Transverse colon (tissue), 4 donors: Measurements from ENCODE around the gene KIF25. TPM values are rescaled to one million over a fixed set of nuclear protein-coding genes. Genes with fewer than 3 reads are reported as not detected.
"Not testable (repeated sequence)": the region's sequence is repeated elsewhere in the genome, so short reads cannot be mapped to it uniquely, and the experiment has no call there.

Experiments used
- DNase-seq: peaks from one replicate; pipeline ENCODE4 v3.0.0-alpha.2; 2019
- H3K27ac ChIP-seq, 4 donors: fragments of 200-600 bp; sonication (generic); 2 replicates each; pipeline ENCODE4 v1.5.1; 2016 to 2018; ENCODE audit warnings: inconsistent platforms in 4 of 4
- H3K27me3 ChIP-seq: fragments of 200-600 bp; sonication (generic); 2 replicates; pipeline ENCODE4 v1.5.1; 2017; ENCODE audit warnings: inconsistent platforms
- H3K36me3 ChIP-seq, 4 donors: fragments of 200-600 bp; sonication (generic); 2 replicates each; pipeline ENCODE4 v1.5.1; 2017 to 2019; ENCODE audit warnings: inconsistent platforms in 4 of 4
- H3K4me1 ChIP-seq, 4 donors: fragments of 200-600 bp; sonication (generic); 2 replicates each; pipeline ENCODE4 v1.5.1; 2017 to 2020; ENCODE audit warnings: inconsistent platforms in 4 of 4
- H3K4me3 ChIP-seq, 4 donors: fragments of 200-600 bp; sonication (generic); 1 replicate in 1 of 4; 2 replicates in 3 of 4; pipeline versions ENCODE4 v1.5.1 to v1.6.1; 2017 to 2019; ENCODE audit warnings: inconsistent platforms in 4 of 4
- H3K9me3 ChIP-seq, 2 donors: fragments of 200-600 bp; sonication (generic); 2 replicates each; pipeline ENCODE4 v1.5.1; 2017 to 2019; ENCODE audit warnings: inconsistent platforms in 2 of 2
- EP300 ChIP-seq: sonication (generic); formaldehyde crosslinking; IDR thresholded peaks from one replicate; pipeline ENCODE4 v1.6.1; 2017; ENCODE audit warnings: antibody characterized with exemption, low read depth
- POLR2A ChIP-seq: fragments of 450-650 bp; IDR thresholded peaks from one replicate; pipeline ENCODE4 v1.6.1; 2016; ENCODE audit warnings: antibody characterized with exemption, mild to moderate bottlenecking, moderate library complexity
- POLR2AphosphoS5 ChIP-seq, 3 donors: sonication (generic); formaldehyde crosslinking; IDR thresholded peaks; one replicate each; pipeline ENCODE4 v1.6.1; 2016; ENCODE audit warnings: antibody characterized with exemption in 3 of 3
- WGBS, 2 donors: methylation state at CpG; one replicate each; pipeline ENCODE4 v1.1.5; 2018; ENCODE audit warnings: low coverage in 1 of 2; 5-methylcytosine and 5-hydroxymethylcytosine counted together
- in situ Hi-C, 4 donors: fragments of 200-750 bp; cut with MboI; loops; one replicate each; pipeline versions ENCODE4 v1.15.0 to v1.15.1; 2017; ENCODE audit warnings: low sequenced_read_pairs in 3 of 4, low pct_ligation_motif_present in 1 of 4, low pct_unique_long_range_greater_than_20kb in 1 of 4
- intact Hi-C: fragments of 100-400 bp; cut with DNase I; formaldehyde crosslinking; loops from one replicate; pipeline ENCODE4 v1.15.1; 2023; ENCODE audit warnings: low total_unique reads
- total RNA-seq, 4 donors: library from RNA; depleted of rRNA; stranded (reverse); fragments of >200 nt; gene quantifications; one replicate each; pipeline ENCODE4 v1.1.0, GENCODE V29; 2016
- TF ChIP-seq, protein P1 (sequence below), 5 experiments: fragments of 200-600 bp in 3 of 5; fragments of 450-650 bp in 2 of 5; sonication (generic) in 3 of 5; IDR thresholded peaks; 1 replicate in 2 of 5; 2 replicates in 3 of 5; pipeline ENCODE4 v1.5.1; 2016 to 2017; ENCODE audit warnings: antibody characterized with exemption in 5 of 5, inconsistent platforms in 3 of 5, mild to moderate bottlenecking in 2 of 5, moderate library complexity in 1 of 5

The KIF25 gene
- total RNA-seq, 4 donors from 2014 or later = not detected

DNA sequence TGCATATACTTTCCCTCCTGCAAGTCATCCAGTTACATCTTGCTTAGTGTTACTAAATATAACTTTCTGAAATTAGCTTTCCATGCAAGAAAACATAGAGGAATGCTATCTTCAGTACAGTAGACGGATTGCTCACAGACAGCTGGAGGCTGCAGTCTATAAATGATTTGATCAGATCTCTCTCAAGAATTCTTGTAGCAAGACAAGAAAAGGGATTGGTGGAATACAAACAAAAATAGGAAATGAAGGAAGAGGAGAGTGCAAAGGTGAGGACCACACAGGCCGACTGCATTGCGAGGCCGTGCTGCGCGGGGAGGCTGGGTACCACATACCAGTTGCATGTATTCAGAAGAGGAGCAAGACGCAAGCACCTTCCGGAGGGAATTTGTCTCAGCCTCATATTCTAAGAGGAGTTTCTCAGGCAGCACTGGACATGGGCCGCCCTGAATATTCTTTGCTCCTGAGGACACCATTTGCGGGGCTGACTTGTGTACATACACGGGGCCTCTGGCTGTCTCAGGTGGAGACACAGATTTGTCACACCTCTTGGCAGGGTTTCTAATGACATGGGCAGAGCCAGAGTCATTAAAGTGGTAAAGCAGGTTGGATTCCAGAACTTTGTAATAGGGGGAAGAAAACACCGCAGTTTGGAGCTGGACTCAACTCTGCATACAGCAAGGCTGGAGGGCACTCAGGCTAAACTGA lies 22.7 kb upstream of the KIF25 start:
- TF ChIP-seq, protein P1, sequence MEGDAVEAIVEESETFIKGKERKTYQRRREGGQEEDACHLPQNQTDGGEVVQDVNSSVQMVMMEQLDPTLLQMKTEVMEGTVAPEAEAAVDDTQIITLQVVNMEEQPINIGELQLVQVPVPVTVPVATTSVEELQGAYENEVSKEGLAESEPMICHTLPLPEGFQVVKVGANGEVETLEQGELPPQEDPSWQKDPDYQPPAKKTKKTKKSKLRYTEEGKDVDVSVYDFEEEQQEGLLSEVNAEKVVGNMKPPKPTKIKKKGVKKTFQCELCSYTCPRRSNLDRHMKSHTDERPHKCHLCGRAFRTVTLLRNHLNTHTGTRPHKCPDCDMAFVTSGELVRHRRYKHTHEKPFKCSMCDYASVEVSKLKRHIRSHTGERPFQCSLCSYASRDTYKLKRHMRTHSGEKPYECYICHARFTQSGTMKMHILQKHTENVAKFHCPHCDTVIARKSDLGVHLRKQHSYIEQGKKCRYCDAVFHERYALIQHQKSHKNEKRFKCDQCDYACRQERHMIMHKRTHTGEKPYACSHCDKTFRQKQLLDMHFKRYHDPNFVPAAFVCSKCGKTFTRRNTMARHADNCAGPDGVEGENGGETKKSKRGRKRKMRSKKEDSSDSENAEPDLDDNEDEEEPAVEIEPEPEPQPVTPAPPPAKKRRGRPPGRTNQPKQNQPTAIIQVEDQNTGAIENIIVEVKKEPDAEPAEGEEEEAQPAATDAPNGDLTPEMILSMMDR (IDR thresholded peaks at IDR 0.05) = no peak
- no peak for TF ChIP-seq POLR2AphosphoS5 (IDR thresholded peaks at IDR 0.05)
- peaks cover 0 to 7% (median 0%) of the 10 kb centered on the region in 4 donors for H3K36me3 ChIP-seq
- WGBS, 2 donors = 29 to 46% methylated on average over 9 to 12 of the region's 12 CpGs
- no peaks in the 10 kb centered on the region for H3K27me3 ChIP-seq
- intact Hi-C loops = no loop called here
- H3K27ac ChIP-seq = peak overlapping the region; percentile 4 to 56 (median 28)
- in situ Hi-C loops = no loop called here
- H3K4me3 ChIP-seq = no peak overlapping the region
- H3K9me3 ChIP-seq = no peaks in the 10 kb centered on the region
- H3K4me1 ChIP-seq = peaks cover 0 to 12% (median 3%) of the 10 kb centered on the region in 4 donors
- DNase-seq = peak; percentile 68

DNA sequence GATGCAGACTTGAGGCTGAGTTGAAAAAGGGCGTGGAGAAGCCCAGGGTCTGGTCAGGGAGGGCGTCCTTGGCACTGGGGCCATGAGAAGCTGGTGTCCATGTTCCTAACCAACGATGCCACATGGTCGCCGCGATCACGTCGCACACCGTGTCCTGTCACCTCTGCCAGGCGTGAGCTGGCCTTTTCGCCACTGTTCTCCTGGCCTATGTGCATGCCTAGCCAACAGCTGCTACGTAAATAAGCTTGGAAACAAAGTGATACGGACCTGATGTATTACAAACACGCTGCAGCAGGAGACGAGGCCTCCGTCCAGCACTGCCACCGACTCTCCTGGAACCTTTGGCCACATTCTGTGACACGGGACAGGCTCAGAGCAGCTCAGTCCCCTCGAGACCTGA lies 22.0 kb upstream of the KIF25 start:
- DNase-seq = no peak
- in situ Hi-C loops (no loop called here), intact Hi-C loops (no loop called here)
- 40 to 88% methylated on average over 1 to 19 of the region's 19 CpGs for WGBS, 2 donors
- Histone ChIP-seq H3K9me3 (no peaks in the 10 kb centered on the region), H3K4me3 (no peak overlapping the region), H3K27me3 (no peaks in the 10 kb centered on the region), H3K4me1 (peaks cover 0 to 12% (median 3%) of the 10 kb centered on the region in 4 donors), H3K27ac (peak overlapping the region; percentile 4 to 56 (median 28)), H3K36me3 (peaks cover 0 to 3% (median 0%) of the 10 kb centered on the region in 4 donors)
- TF ChIP-seq, protein P1 (IDR thresholded peaks at IDR 0.05) = no peak
- no peak for TF ChIP-seq POLR2AphosphoS5 (IDR thresholded peaks at IDR 0.05)
- TF ChIP-seq POLR2A = no peak
- no peak for TF ChIP-seq EP300

DNA sequence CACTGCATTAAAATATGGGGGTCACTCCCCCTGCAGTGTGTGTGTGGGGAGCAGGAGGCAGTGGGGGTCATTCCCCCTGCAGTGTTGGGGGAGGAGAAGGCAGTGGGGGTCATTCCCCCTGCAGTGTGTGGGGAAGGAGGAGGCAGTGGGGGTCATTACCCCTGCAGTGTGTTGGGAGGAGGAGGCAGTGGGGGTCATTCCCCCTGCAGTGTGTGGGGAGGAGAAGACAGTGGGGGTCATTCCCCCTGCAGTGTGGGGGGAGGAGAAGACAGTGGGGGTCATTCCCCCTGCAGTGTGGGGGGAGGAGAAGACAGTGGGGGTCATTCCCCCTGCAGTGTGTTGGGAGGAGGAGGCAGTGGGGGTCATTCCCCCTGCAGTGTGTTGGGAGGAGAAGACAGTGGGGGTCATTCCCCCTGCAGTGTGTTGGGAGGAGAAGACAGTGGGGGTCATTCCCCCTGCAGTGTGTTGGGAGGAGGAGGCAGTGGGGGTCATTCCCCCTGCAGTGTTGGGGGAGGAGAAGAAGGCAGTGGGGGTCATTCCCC lies 21.3 kb upstream of the KIF25 start:
- H3K4me3 ChIP-seq, intact Hi-C loops, in situ Hi-C loops, DNase-seq, H3K36me3 ChIP-seq, H3K9me3 ChIP-seq, H3K27ac ChIP-seq, H3K27me3 ChIP-seq: not testable (repeated sequence)
- H3K4me1 ChIP-seq = peaks cover 0 to 12% (median 3%) of the 10 kb centered on the region in 4 donors

DNA sequence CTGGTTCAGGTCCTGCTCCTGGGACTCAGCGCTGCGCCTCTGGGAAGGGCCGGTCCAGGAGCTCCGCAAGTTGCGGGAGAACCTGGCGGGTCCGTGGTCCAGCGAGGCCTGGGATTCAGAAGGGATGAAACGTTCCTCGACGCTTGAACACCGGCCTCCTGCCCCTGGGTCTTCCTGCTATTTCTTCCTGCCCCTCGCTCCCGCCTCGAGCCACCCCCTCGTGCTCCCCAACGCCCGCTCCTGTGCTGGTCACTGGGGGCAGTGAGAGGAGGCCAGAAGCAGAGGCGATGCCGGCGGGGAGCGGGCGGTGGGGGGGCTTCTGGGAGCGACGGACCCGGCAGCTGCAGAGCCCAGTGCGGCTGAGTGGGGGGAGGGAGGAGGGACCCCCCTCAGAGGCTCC lies 20.8 kb upstream of the KIF25 start:
- H3K9me3 ChIP-seq = no peaks in the 10 kb centered on the region
- H3K4me1 ChIP-seq = peaks cover 0 to 12% (median 3%) of the 10 kb centered on the region in 4 donors
- no peak overlapping the region for H3K4me3 ChIP-seq
- DNase-seq = no peak
- no peak overlapping the region for H3K27ac ChIP-seq
- H3K27me3 ChIP-seq = no peaks in the 10 kb centered on the region
- intact Hi-C loops = no loop called here
- 96% methylated on average over 24 of the region's 27 CpGs; no CpG with 5 or more reads in 1 of the 2 donors for WGBS, 2 donors
- in situ Hi-C loops = no loop called here
- H3K36me3 ChIP-seq = no peaks in the 10 kb centered on the region
- TF ChIP-seq EP300 (no peak), POLR2AphosphoS5 (IDR thresholded peaks at IDR 0.05) (no peak), POLR2A (no peak)
- TF ChIP-seq, protein P1 (IDR thresholded peaks at IDR 0.05) = no peak
